Measurements from ENCODE around the gene RNF166.

Gene RNF166

GRCh38 chr16:88716601-88717001 lies 10.4 kb upstream of the RNF166 start:
- H3K36me3 ChIP-seq (ENCODE audit: control insufficient read depth in 5 of 5, insufficient read depth in 5 of 5, low read length in 5 of 5), result peaks cover 0 to 85% (median 83%) of the 10 kb centered on the region in 5 donors

GRCh38 chr16:88716201-88716600 lies 10.0 kb upstream of the RNF166 start:
- no peaks in the 10 kb centered on the region for H3K9me3 ChIP-seq (ENCODE audit: control insufficient read depth in 5 of 5, low read length in 5 of 5)
- no peaks in the 10 kb centered on the region for H3K27me3 ChIP-seq (ENCODE audit: control insufficient read depth in 5 of 5, insufficient read depth in 4 of 5, low read length in 5 of 5)
- H3K9ac ChIP-seq (ENCODE audit: low read length in 5 of 5), result no peak overlapping the region
- peaks cover 0 to 81% (median 79%) of the 10 kb centered on the region in 5 donors for H3K36me3 ChIP-seq (ENCODE audit: control insufficient read depth in 5 of 5, insufficient read depth in 5 of 5, low read length in 5 of 5)
- no peak overlapping the region for H3K4me3 ChIP-seq (ENCODE audit: low read depth in 1 of 5, low read length in 5 of 5)
- H3K4me1 ChIP-seq (ENCODE audit: control insufficient read depth in 5 of 5, insufficient read depth in 5 of 5, low read length in 5 of 5), result peaks cover 0 to 24% (median 10%) of the 10 kb centered on the region in 5 donors
- no peak overlapping the region for H3K27ac ChIP-seq (ENCODE audit: low read depth, low read length)

More at GRCh38 chr16:88716601-88717001, 10.4 kb upstream of the RNF166 start:
- Histone ChIP-seq H3K9me3 (ENCODE audit: control insufficient read depth in 5 of 5, low read length in 5 of 5) (no peaks in the 10 kb centered on the region), H3K9ac (ENCODE audit: low read length in 5 of 5) (no peak overlapping the region), H3K27ac (ENCODE audit: low read depth, low read length) (no peak overlapping the region), H3K27me3 (ENCODE audit: control insufficient read depth in 5 of 5, insufficient read depth in 4 of 5, low read length in 5 of 5) (no peaks in the 10 kb centered on the region), H3K4me3 (ENCODE audit: low read depth in 1 of 5, low read length in 5 of 5) (no peak overlapping the region), H3K4me1 (ENCODE audit: control insufficient read depth in 5 of 5, insufficient read depth in 5 of 5, low read length in 5 of 5) (peaks cover 0 to 24% (median 10%) of the 10 kb centered on the region in 5 donors)

GRCh38 chr16:88715312-88716190 lies 9.3 kb upstream of the RNF166 start:
- Histone ChIP-seq H3K4me3 (ENCODE audit: low read depth in 1 of 5, low read length in 5 of 5) (no peak overlapping the region), H3K9ac (ENCODE audit: low read length in 5 of 5) (no peak overlapping the region), H3K4me1 (ENCODE audit: control insufficient read depth in 5 of 5, insufficient read depth in 5 of 5, low read length in 5 of 5) (peaks cover 0 to 24% (median 10%) of the 10 kb centered on the region in 5 donors), H3K36me3 (ENCODE audit: control insufficient read depth in 5 of 5, insufficient read depth in 5 of 5, low read length in 5 of 5) (peaks cover 0 to 74% (median 72%) of the 10 kb centered on the region in 5 donors), H3K27ac (ENCODE audit: low read depth, low read length) (no peak overlapping the region), H3K9me3 (ENCODE audit: control insufficient read depth in 5 of 5, low read length in 5 of 5) (no peaks in the 10 kb centered on the region), H3K27me3 (ENCODE audit: control insufficient read depth in 5 of 5, insufficient read depth in 4 of 5, low read length in 5 of 5) (no peaks in the 10 kb centered on the region)

GRCh38 chr16:88714420-88715302 lies 8.5 kb upstream of the RNF166 start:
- Histone ChIP-seq H3K9me3 (ENCODE audit: control insufficient read depth in 5 of 5, low read length in 5 of 5) (no peaks in the 10 kb centered on the region), H3K4me3 (ENCODE audit: low read depth in 1 of 5, low read length in 5 of 5) (no peak overlapping the region), H3K27me3 (ENCODE audit: control insufficient read depth in 5 of 5, insufficient read depth in 4 of 5, low read length in 5 of 5) (no peaks in the 10 kb centered on the region), H3K4me1 (ENCODE audit: control insufficient read depth in 5 of 5, insufficient read depth in 5 of 5, low read length in 5 of 5) (peaks cover 0 to 24% (median 10%) of the 10 kb centered on the region in 5 donors), H3K27ac (ENCODE audit: low read depth, low read length) (no peak overlapping the region), H3K36me3 (ENCODE audit: control insufficient read depth in 5 of 5, insufficient read depth in 5 of 5, low read length in 5 of 5) (peaks cover 0 to 68% (median 64%) of the 10 kb centered on the region in 5 donors), H3K9ac (ENCODE audit: low read length in 5 of 5) (no peak overlapping the region)

GRCh38 chr16:88713568-88714419 lies 7.6 kb upstream of the RNF166 start:
- Histone ChIP-seq H3K9me3 (ENCODE audit: control insufficient read depth in 5 of 5, low read length in 5 of 5) (no peaks in the 10 kb centered on the region), H3K4me3 (ENCODE audit: low read depth in 1 of 5, low read length in 5 of 5) (no peak overlapping the region), H3K9ac (ENCODE audit: low read length in 5 of 5) (no peak overlapping the region), H3K4me1 (ENCODE audit: control insufficient read depth in 5 of 5, insufficient read depth in 5 of 5, low read length in 5 of 5) (peaks cover 0 to 15% (median 1%) of the 10 kb centered on the region in 5 donors), H3K27ac (ENCODE audit: low read depth, low read length) (no peak overlapping the region), H3K36me3 (ENCODE audit: control insufficient read depth in 5 of 5, insufficient read depth in 5 of 5, low read length in 5 of 5) (peaks cover 0 to 61% (median 56%) of the 10 kb centered on the region in 5 donors), H3K27me3 (ENCODE audit: control insufficient read depth in 5 of 5, insufficient read depth in 4 of 5, low read length in 5 of 5) (no peaks in the 10 kb centered on the region)

GRCh38 chr16:88713054-88713453 lies 6.8 kb upstream of the RNF166 start:
- H3K27ac ChIP-seq (ENCODE audit: low read depth, low read length), result no peak overlapping the region
- H3K9ac ChIP-seq (ENCODE audit: low read length in 5 of 5), result no peak overlapping the region
- peaks cover 0 to 53% (median 48%) of the 10 kb centered on the region in 5 donors for H3K36me3 ChIP-seq (ENCODE audit: control insufficient read depth in 5 of 5, insufficient read depth in 5 of 5, low read length in 5 of 5)

GRCh38 chr16:88712362-88712979 lies 6.3 kb upstream of the RNF166 start:
- H3K27me3 ChIP-seq (ENCODE audit: control insufficient read depth in 5 of 5, insufficient read depth in 4 of 5, low read length in 5 of 5), result no peaks in the 10 kb centered on the region
- H3K27ac ChIP-seq (ENCODE audit: low read depth, low read length), result no peak overlapping the region
- peaks cover 0 to 14% (median 3%) of the 10 kb centered on the region in 5 donors for H3K4me1 ChIP-seq (ENCODE audit: control insufficient read depth in 5 of 5, insufficient read depth in 5 of 5, low read length in 5 of 5)
- H3K9ac ChIP-seq (ENCODE audit: low read length in 5 of 5), result no peak overlapping the region
- peaks cover 0 to 47% (median 44%) of the 10 kb centered on the region in 5 donors for H3K36me3 ChIP-seq (ENCODE audit: control insufficient read depth in 5 of 5, insufficient read depth in 5 of 5, low read length in 5 of 5)
- no peak overlapping the region for H3K4me3 ChIP-seq (ENCODE audit: low read depth in 1 of 5, low read length in 5 of 5)
- no peaks in the 10 kb centered on the region for H3K9me3 ChIP-seq (ENCODE audit: control insufficient read depth in 5 of 5, low read length in 5 of 5)

More at GRCh38 chr16:88713054-88713453, 6.8 kb upstream of the RNF166 start:
- Histone ChIP-seq H3K27me3 (ENCODE audit: control insufficient read depth in 5 of 5, insufficient read depth in 4 of 5, low read length in 5 of 5) (no peaks in the 10 kb centered on the region), H3K4me1 (ENCODE audit: control insufficient read depth in 5 of 5, insufficient read depth in 5 of 5, low read length in 5 of 5) (peaks cover 0 to 11% (median 0%) of the 10 kb centered on the region in 5 donors), H3K4me3 (ENCODE audit: low read depth in 1 of 5, low read length in 5 of 5) (no peak overlapping the region), H3K9me3 (ENCODE audit: control insufficient read depth in 5 of 5, low read length in 5 of 5) (no peaks in the 10 kb centered on the region)

GRCh38 chr16:88711750-88712340 lies 5.6 kb upstream of the RNF166 start:
- H3K9ac ChIP-seq (ENCODE audit: low read length in 5 of 5), result no peak overlapping the region
- no peak overlapping the region for H3K4me3 ChIP-seq (ENCODE audit: low read depth in 1 of 5, low read length in 5 of 5)
- no peak overlapping the region for H3K27ac ChIP-seq (ENCODE audit: low read depth, low read length)
- no peaks in the 10 kb centered on the region for H3K27me3 ChIP-seq (ENCODE audit: control insufficient read depth in 5 of 5, insufficient read depth in 4 of 5, low read length in 5 of 5)
- peaks cover 0 to 41% (median 37%) of the 10 kb centered on the region in 5 donors for H3K36me3 ChIP-seq (ENCODE audit: control insufficient read depth in 5 of 5, insufficient read depth in 5 of 5, low read length in 5 of 5)
- H3K4me1 ChIP-seq (ENCODE audit: control insufficient read depth in 5 of 5, insufficient read depth in 5 of 5, low read length in 5 of 5), result peaks cover 2 to 20% (median 9%) of the 10 kb centered on the region in 5 donors
- H3K9me3 ChIP-seq (ENCODE audit: control insufficient read depth in 5 of 5, low read length in 5 of 5), result no peaks in the 10 kb centered on the region

GRCh38 chr16:88710556-88710955 lies 4.3 kb upstream of the RNF166 start:
- no peak overlapping the region for H3K9ac ChIP-seq (ENCODE audit: low read length in 5 of 5)
- H3K4me1 ChIP-seq (ENCODE audit: control insufficient read depth in 5 of 5, insufficient read depth in 5 of 5, low read length in 5 of 5), result peaks cover 4 to 27% (median 16%) of the 10 kb centered on the region in 5 donors

More at GRCh38 chr16:88710556-88710955, 4.3 kb upstream of the RNF166 start:
- no peak overlapping the region for H3K4me3 ChIP-seq (ENCODE audit: low read depth in 1 of 5, low read length in 5 of 5)
- H3K9me3 ChIP-seq (ENCODE audit: control insufficient read depth in 5 of 5, low read length in 5 of 5), result no peaks in the 10 kb centered on the region
- H3K36me3 ChIP-seq (ENCODE audit: control insufficient read depth in 5 of 5, insufficient read depth in 5 of 5, low read length in 5 of 5), result peaks cover 0 to 28% (median 24%) of the 10 kb centered on the region in 5 donors
- no peak overlapping the region for H3K27ac ChIP-seq (ENCODE audit: low read depth, low read length)
- H3K27me3 ChIP-seq (ENCODE audit: control insufficient read depth in 5 of 5, insufficient read depth in 4 of 5, low read length in 5 of 5), result no peaks in the 10 kb centered on the region
